ENCODE data around the gene CLIC3. TPM values are rescaled to one million over a fixed set of nuclear protein-coding genes. Genes with fewer than 3 reads are reported as not detected.
A peak's percentile ranks its signal among the peaks of the same experiment; 100 is the strongest.

Gene CLIC3
- total RNA-seq, 1 experiment from 2014 or later, result 4.3 TPM

DNA sequence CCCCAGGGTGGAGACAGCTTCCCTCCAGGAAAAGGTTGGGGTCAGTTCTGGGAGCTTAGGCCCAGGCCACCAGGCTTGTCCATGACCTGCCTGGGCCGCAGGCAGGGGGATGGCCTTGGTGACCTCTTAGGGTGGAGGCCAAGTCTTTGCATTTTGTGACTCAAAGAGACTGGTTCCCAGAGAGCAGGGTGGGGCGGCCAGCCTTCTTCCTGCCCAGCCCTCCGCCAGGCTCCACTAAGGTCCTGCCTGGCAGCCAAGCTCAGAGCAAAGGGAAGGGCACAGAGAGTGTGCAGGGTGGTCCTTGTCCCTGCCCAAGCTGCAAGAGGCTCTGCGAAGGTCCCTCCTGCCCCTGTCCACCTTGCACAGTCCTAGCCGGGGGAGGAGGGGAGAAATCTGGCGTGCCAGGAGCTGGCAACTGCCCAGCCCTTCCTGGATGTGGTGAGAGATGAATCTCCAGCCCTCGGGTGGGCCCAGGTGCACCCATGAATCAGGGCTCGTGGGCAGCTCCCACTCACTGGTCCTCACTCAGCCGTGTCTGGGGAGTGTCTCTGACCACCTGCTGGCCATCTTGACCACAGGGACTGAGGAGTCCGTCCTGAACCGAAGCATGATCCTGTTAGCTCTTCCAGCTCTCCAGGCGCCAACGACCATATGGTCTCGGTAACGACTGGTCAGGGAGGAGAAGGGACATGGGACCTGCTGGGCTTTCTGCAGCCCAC is 21.4 kb downstream of the CLIC3 start:
- no peaks in the 10 kb centered on the region for H4K20me1 ChIP-seq (ENCODE audit: low read length)
- H3K4me1 ChIP-seq (ENCODE audit: insufficient read depth, low read length), result no peaks in the 10 kb centered on the region
- intact Hi-C loops (cut with micrococcal nuclease), result no loop called here
- H2AFZ ChIP-seq (ENCODE audit: low read length), result no peak overlapping the region
- ChIA-PET POLR2A (ENCODE audit: unreplicated experiment) (no interaction called here), CTCF (interaction anchor here (0.5 to 0.6 kb wide), 2 partner anchors 10 to 73 kb away, joined by 4 to 7 read pairs; no protein-coding TSS in a partner anchor)
- no peaks in the 10 kb centered on the region for H3K9me2 ChIP-seq (replicated peaks; ENCODE audit: low read length)
- H3F3A ChIP-seq (ENCODE audit: low read length, unreplicated experiment), result no peaks in the 10 kb centered on the region
- H3K9ac ChIP-seq (ENCODE audit: low read length), result no peak overlapping the region
- H3K79me2 ChIP-seq (ENCODE audit: low read length), result no peaks in the 10 kb centered on the region
- H3K27me3 ChIP-seq (ENCODE audit: low read length), result no peaks in the 10 kb centered on the region
- no peak overlapping the region for H3K27ac ChIP-seq (ENCODE audit: low read length)
- no peak overlapping the region for H3K4me3 ChIP-seq (ENCODE audit: low read length)
- H3K4me2 ChIP-seq (ENCODE audit: low read length), result no peak overlapping the region
- DNase-seq, result peak; percentile 5
- H3K36me3 ChIP-seq (ENCODE audit: low read depth, low read length), result no peaks in the 10 kb centered on the region
- H3K9me3 ChIP-seq (ENCODE audit: low read length), result no peaks in the 10 kb centered on the region
- BruUV-seq (replicated peaks), result no TSS peak
- TF ChIP-seq EZH2 (IDR thresholded peaks at IDR 0.05; ENCODE audit: low read length, unreplicated experiment), result no peak
- no peak for TF ChIP-seq EZH2phosphoT487 (IDR thresholded peaks at IDR 0.05; ENCODE audit: borderline replicate concordance, low read length)
- TF ChIP-seq, protein P1, sequence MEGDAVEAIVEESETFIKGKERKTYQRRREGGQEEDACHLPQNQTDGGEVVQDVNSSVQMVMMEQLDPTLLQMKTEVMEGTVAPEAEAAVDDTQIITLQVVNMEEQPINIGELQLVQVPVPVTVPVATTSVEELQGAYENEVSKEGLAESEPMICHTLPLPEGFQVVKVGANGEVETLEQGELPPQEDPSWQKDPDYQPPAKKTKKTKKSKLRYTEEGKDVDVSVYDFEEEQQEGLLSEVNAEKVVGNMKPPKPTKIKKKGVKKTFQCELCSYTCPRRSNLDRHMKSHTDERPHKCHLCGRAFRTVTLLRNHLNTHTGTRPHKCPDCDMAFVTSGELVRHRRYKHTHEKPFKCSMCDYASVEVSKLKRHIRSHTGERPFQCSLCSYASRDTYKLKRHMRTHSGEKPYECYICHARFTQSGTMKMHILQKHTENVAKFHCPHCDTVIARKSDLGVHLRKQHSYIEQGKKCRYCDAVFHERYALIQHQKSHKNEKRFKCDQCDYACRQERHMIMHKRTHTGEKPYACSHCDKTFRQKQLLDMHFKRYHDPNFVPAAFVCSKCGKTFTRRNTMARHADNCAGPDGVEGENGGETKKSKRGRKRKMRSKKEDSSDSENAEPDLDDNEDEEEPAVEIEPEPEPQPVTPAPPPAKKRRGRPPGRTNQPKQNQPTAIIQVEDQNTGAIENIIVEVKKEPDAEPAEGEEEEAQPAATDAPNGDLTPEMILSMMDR (conservative IDR thresholded peaks at IDR 0.05; ENCODE audit: low read depth, low read length), result no peak
- ATAC-seq, result peak; percentile 68

DNA sequence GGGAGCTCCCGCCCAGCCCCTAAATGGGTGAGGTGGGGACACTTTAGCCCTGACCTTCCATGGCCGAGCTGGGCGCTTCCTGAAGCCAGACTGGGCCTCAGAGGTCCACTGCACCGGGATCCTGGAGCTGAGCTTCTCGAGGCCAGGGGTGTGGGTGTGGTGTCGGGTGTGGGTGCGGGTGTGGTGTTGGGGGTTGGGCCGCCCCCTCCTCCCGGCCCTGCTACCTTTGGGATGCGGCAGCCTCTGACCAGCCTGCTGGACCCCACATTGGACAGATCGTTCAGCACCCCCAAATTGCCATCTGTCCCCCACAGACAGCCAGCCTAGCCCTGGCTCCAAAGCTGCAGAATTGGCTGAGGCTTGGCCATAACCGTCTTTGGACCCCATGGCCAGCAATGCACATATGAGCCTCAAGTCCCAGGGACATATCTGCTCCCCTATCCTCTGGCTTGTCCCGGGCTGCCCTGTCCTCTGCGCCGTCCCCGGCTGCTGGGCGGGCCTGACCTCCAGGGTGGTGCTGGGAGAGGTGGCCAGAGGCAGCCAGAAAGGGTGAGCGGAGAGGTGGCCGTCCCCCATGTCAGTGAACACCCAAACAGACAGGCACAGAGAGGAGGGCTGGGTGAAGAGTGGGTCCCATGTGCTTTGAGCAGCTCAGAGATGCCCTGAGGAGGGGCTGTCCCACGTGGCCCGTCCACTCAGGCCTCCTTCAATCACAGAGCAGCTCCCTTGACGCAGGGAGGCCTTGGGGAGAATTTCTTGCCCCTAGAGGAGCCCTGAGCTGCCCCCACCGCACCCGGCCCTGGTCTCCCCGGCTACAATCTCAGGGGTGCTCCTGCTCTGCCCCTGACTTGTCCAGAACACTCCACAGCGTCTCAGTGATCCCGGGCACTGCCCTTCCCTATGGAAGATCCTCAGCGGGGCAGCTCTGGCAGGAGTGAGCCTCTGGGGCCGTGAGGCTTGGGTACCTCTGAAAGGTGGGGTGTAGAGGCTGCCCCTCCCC is 22.4 kb downstream of the CLIC3 start:
- no peaks in the 10 kb centered on the region for H3K36me3 ChIP-seq (ENCODE audit: low read depth, low read length)
- H3K9ac ChIP-seq (ENCODE audit: low read length), result no peak overlapping the region
- H3K9me3 ChIP-seq (ENCODE audit: low read length), result no peaks in the 10 kb centered on the region
- H4K20me1 ChIP-seq (ENCODE audit: low read length), result no peaks in the 10 kb centered on the region
- H3K9me2 ChIP-seq (replicated peaks; ENCODE audit: low read length), result no peaks in the 10 kb centered on the region
- H3K79me2 ChIP-seq (ENCODE audit: low read length), result no peaks in the 10 kb centered on the region
- ATAC-seq (no peak), DNase-seq (no peak)
- H2AFZ ChIP-seq (ENCODE audit: low read length), result no peak overlapping the region
- H3K4me1 ChIP-seq (ENCODE audit: insufficient read depth, low read length), result no peaks in the 10 kb centered on the region
- ChIA-PET POLR2A (ENCODE audit: unreplicated experiment) (no interaction called here), CTCF (interaction anchor here (0.6 kb wide), 1 partner anchor 37 kb away, joined by 3 read pairs; no protein-coding TSS in a partner anchor)
- no peak overlapping the region for H3K4me2 ChIP-seq (ENCODE audit: low read length)
- intact Hi-C loops (cut with micrococcal nuclease), result no loop called here
- TF ChIP-seq, protein P1 (conservative IDR thresholded peaks at IDR 0.05; ENCODE audit: low read depth, low read length), result no peak
- no peak for TF ChIP-seq EZH2phosphoT487 (IDR thresholded peaks at IDR 0.05; ENCODE audit: borderline replicate concordance, low read length)
- TF ChIP-seq EZH2 (IDR thresholded peaks at IDR 0.05; ENCODE audit: low read length, unreplicated experiment), result no peak
- no peak overlapping the region for H3K4me3 ChIP-seq (ENCODE audit: low read length)
- BruUV-seq (replicated peaks), result no TSS peak
- H3K27me3 ChIP-seq (ENCODE audit: low read length), result no peaks in the 10 kb centered on the region
- H3F3A ChIP-seq (ENCODE audit: low read length, unreplicated experiment), result no peaks in the 10 kb centered on the region
- no peak overlapping the region for H3K27ac ChIP-seq (ENCODE audit: low read length)

Measured in PC-3 (cell line).